ENCODE data around the gene COL28A1.

DNA sequence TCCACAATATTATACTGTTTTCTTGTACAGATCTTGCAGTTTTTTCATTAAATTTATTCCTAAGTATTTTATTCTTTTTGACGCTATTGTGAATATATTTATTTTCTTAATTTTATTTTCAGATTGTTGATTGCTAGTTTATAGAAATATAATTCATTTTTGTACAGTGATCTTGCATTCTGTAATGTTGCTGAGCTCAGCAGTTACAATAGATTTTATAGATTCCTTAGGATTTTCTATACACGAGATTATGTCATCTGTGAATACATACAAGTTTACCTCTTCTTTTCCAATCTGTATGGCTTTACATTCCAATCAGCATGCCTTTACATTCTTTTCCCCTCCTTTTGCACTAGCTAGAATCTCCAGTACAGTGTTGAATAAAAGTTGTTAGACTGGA is 223.3 kb downstream of the COL28A1 start:
- TF ChIP-seq GATA3 (IDR thresholded peaks at IDR 0.05; ENCODE audit: low read depth, low read length) (no peak), GATA2 (IDR thresholded peaks at IDR 0.05; ENCODE audit: low read depth, low read length) (no peak)
